ENCODE measurements around the gene STXBP6.

- TF ChIP-seq CTCF (IDR thresholded peaks at IDR 0.05; ENCODE audit: poor library complexity, severe bottlenecking): no peak
- no peak for TF ChIP-seq REST (IDR thresholded peaks at IDR 0.05; ENCODE audit: borderline replicate concordance)
- no peak for TF ChIP-seq EP300 (conservative IDR thresholded peaks at IDR 0.05; ENCODE audit: poor library complexity, severe bottlenecking)
- no peak for TF ChIP-seq RAD21 (conservative IDR thresholded peaks at IDR 0.05)
- TF ChIP-seq TAF1 (IDR thresholded peaks at IDR 0.05; ENCODE audit: low read depth): no peak
- TF ChIP-seq SMC3 (conservative IDR thresholded peaks at IDR 0.05; ENCODE audit: poor library complexity): no peak
- no peak for TF ChIP-seq POLR2AphosphoS5 (IDR thresholded peaks at IDR 0.05)
Measured at GRCh38 chr14:24911324-24912109, 138.4 kb downstream of the STXBP6 start.

Data from neural cell (in vitro differentiated cells).